Measurements from ENCODE around the gene SOWAHD. TPM values are rescaled to one million over a fixed set of nuclear protein-coding genes. Genes with fewer than 3 reads are reported as not detected.

Gene SOWAHD
- total RNA-seq: 0.10 and 0.13 TPM in 2 replicates

GRCh38 chrX:119757979-119758730, at the start of gene SOWAHD:
Gene SOWAHD (plus strand): TSS chrX:119758588. CDS start chrX:119758668, 80 bp downstream.

GRCh38 chrX:119791437-119792231, 33.2 kb downstream of the SOWAHD start, which contains the start of gene RPL39:
Gene RPL39 (minus strand): TSS chrX:119791630. CDS start chrX:119791576, 54 bp downstream.

Other genes with a start within 250 kb of the SOWAHD start
- 36.0 and 37.7 TPM in 2 replicates for gene STEEP1, start 193.2 kb upstream of the SOWAHD start, total RNA-seq
- 28.9 and 38.7 TPM in 2 replicates for gene UBE2A, start 184.0 kb upstream of the SOWAHD start, total RNA-seq
- gene NKRF, start 152.2 kb upstream of the SOWAHD start, total RNA-seq: 6.3 and 6.7 TPM in 2 replicates
- 12.0 and 20.1 TPM in 2 replicates for gene SEPTIN6, start 65.4 kb upstream of the SOWAHD start, total RNA-seq
- 825 and 1,430 TPM in 2 replicates for gene RPL39, start 33.0 kb downstream of the SOWAHD start, total RNA-seq
- gene UPF3B, start 94.4 kb downstream of the SOWAHD start, total RNA-seq: 1.0 and 1.5 TPM in 2 replicates
- 11.6 and 12.3 TPM in 2 replicates for gene RNF113A, start 113.1 kb downstream of the SOWAHD start, total RNA-seq
- 45.5 and 52.9 TPM in 2 replicates for gene NDUFA1, start 113.2 kb downstream of the SOWAHD start, total RNA-seq
- gene AKAP14, start 137.3 kb downstream of the SOWAHD start, total RNA-seq: not detected in 2 replicates
- 4.2 and 4.4 TPM in 2 replicates for gene NKAP, start 185.2 kb downstream of the SOWAHD start, total RNA-seq